ENCODE measurements around the gene MOK.

MOK gene

GRCh38 chr14:102203382-102203781 lies 101.6 kb downstream of the MOK start:
- TF ChIP-seq CTCF (IDR thresholded peaks at IDR 0.05; ENCODE audit: low read depth, low read length) = no peak
- no peak overlapping the region for H3K4me3 ChIP-seq (replicated peaks in 1 of 2; ENCODE audit: low read depth in 2 of 2, low read length in 2 of 2)
- no peak for DNase-seq (ENCODE audit: low read depth in 2 of 2)

GRCh38 chr14:102202944-102203343 lies 102.0 kb downstream of the MOK start:
- no peak overlapping the region for H3K4me3 ChIP-seq (replicated peaks in 1 of 2; ENCODE audit: low read depth in 2 of 2, low read length in 2 of 2)
- TF ChIP-seq CTCF (IDR thresholded peaks at IDR 0.05; ENCODE audit: low read depth, low read length) = no peak
- DNase-seq (ENCODE audit: low read depth in 2 of 2) = no peak

GRCh38 chr14:102201776-102202175 lies 103.2 kb downstream of the MOK start:
- no peak for TF ChIP-seq CTCF (IDR thresholded peaks at IDR 0.05; ENCODE audit: low read depth, low read length)
- no peak for DNase-seq (ENCODE audit: low read depth in 2 of 2)
- H3K4me3 ChIP-seq (replicated peaks in 1 of 2; ENCODE audit: low read depth in 2 of 2, low read length in 2 of 2) = no peak overlapping the region

GRCh38 chr14:102201353-102201738 lies 103.6 kb downstream of the MOK start:
- no peak for TF ChIP-seq CTCF (IDR thresholded peaks at IDR 0.05; ENCODE audit: low read depth, low read length)
- no peak for DNase-seq (ENCODE audit: low read depth in 2 of 2)
- H3K4me3 ChIP-seq (replicated peaks in 1 of 2; ENCODE audit: low read depth in 2 of 2, low read length in 2 of 2) = no peak overlapping the region

GRCh38 chr14:102200690-102201352 lies 104.1 kb downstream of the MOK start:
- no peak for DNase-seq (ENCODE audit: low read depth in 2 of 2)
- no peak overlapping the region for H3K4me3 ChIP-seq (replicated peaks in 1 of 2; ENCODE audit: low read depth in 2 of 2, low read length in 2 of 2)
- TF ChIP-seq CTCF (IDR thresholded peaks at IDR 0.05; ENCODE audit: low read depth, low read length) = no peak

GRCh38 chr14:102197317-102197853 lies 107.6 kb downstream of the MOK start:
- no peak overlapping the region for H3K4me3 ChIP-seq (replicated peaks in 1 of 2; ENCODE audit: low read depth in 2 of 2, low read length in 2 of 2)
- DNase-seq (ENCODE audit: low read depth in 2 of 2) = no peak
- TF ChIP-seq CTCF (IDR thresholded peaks at IDR 0.05; ENCODE audit: low read depth, low read length) = no peak

GRCh38 chr14:102196902-102197230 lies 108.1 kb downstream of the MOK start:
- DNase-seq (ENCODE audit: low read depth in 2 of 2) = no peak
- TF ChIP-seq CTCF (IDR thresholded peaks at IDR 0.05; ENCODE audit: low read depth, low read length) = no peak
- H3K4me3 ChIP-seq (replicated peaks in 1 of 2; ENCODE audit: low read depth in 2 of 2, low read length in 2 of 2) = no peak overlapping the region

Measured in cardiac fibroblast (primary cell).